ENCODE measurements around the gene CXCL13. TPM values are rescaled to one million over a fixed set of nuclear protein-coding genes. Genes with fewer than 3 reads are reported as not detected.

CXCL13 gene, protein sequence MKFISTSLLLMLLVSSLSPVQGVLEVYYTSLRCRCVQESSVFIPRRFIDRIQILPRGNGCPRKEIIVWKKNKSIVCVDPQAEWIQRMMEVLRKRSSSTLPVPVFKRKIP
- total RNA-seq (2022; extraction: Qiagen RNA extraction), result not detected in 5 replicates

DNA sequence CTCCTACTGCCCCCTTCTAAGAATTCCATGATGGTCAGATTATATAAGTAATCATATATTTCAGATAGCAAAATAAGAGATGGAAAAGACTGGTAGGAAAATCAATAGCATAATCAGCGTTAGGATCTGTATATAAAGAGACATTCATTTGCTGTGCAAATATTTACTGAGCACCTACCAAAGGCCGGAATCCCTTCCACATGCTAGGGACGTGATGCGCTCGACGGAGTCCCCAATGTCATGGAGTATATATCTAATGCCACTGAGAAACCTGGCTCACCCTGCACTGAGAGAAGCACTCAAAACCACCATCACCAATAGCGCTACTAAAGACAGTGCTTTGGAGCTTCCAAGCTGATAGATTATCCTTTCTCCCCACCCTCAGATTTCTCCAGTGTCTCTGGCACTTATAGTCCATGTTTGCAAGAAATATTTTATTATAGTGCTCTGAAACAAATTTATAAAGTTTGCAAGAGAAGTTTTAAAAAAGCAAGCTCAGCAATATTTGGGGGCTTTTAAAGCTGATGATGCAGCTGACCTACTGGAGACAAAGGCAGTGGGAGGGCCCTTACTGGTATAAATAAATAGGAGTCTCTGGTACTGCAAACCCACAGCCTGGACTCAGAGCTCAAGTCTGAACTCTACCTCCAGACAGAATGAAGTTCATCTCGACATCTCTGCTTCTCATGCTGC is at the start of gene CXCL13:
Gene CXCL13 (plus strand): TSS at position 611 of the 693 bp plus-strand sequence. CDS start 46 bp downstream, at position 657.

Other genes starting within 250 kb of the CXCL13 start
- gene CNOT6L, start 213.5 kb downstream of the CXCL13 start, total RNA-seq (2022; extraction: Qiagen RNA extraction), result 8.2 to 12.7 TPM (median 11.6 TPM) in 5 replicates